HG02981 (cell line): Measurements from ENCODE around the gene PRMT2.

Source experiments
- ATAC-seq: cut with Tn5 transposase; IDR thresholded peaks from one replicate; pipeline ENCODE4 v1.9.1; 2021; ENCODE audit warnings: mild to moderate bottlenecking, moderate library complexity; ENCODE audit not compliant: unreplicated experiment

The PRMT2 gene

GRCh38 chr21:46641656-46642055, 6.2 kb downstream of the PRMT2 start:
- ATAC-seq: no peak

- ATAC-seq: no peak
Observed at GRCh38 chr21:46643379-46644177, 8.1 kb downstream of the PRMT2 start.

- ATAC-seq: no peak
Observed at GRCh38 chr21:46645840-46646239, 10.4 kb downstream of the PRMT2 start.

- ATAC-seq: no peak
Observed at GRCh38 chr21:46646541-46647154, 11.2 kb downstream of the PRMT2 start.

GRCh38 chr21:46648539-46648938, 13.1 kb downstream of the PRMT2 start:
- ATAC-seq: no peak

- ATAC-seq: no peak
Observed at GRCh38 chr21:46649356-46649755, 13.9 kb downstream of the PRMT2 start.

- no peak for ATAC-seq
Observed at GRCh38 chr21:46650476-46651098, 15.1 kb downstream of the PRMT2 start.

GRCh38 chr21:46651121-46651520, 15.6 kb downstream of the PRMT2 start:
- no peak for ATAC-seq

GRCh38 chr21:46655230-46655629, 19.8 kb downstream of the PRMT2 start:
- no peak for ATAC-seq

- ATAC-seq: no peak
Observed at GRCh38 chr21:46656820-46657219, 21.3 kb downstream of the PRMT2 start.

- ATAC-seq: no peak
Observed at GRCh38 chr21:46660505-46660904, 25.0 kb downstream of the PRMT2 start.

- no peak for ATAC-seq
Observed at GRCh38 chr21:46661211-46661625, 25.7 kb downstream of the PRMT2 start.

- ATAC-seq: no peak
Observed at GRCh38 chr21:46661642-46662366, 26.3 kb downstream of the PRMT2 start.

- ATAC-seq: no peak
Observed at GRCh38 chr21:46662367-46662654, 26.8 kb downstream of the PRMT2 start.

GRCh38 chr21:46662765-46663500, 27.5 kb downstream of the PRMT2 start:
- no peak for ATAC-seq

GRCh38 chr21:46663754-46664153, 28.3 kb downstream of the PRMT2 start:
- ATAC-seq: no peak

- no peak for ATAC-seq
Observed at GRCh38 chr21:46664316-46664995, 29.0 kb downstream of the PRMT2 start.

- no peak for ATAC-seq
Observed at GRCh38 chr21:46665566-46665965, 30.1 kb downstream of the PRMT2 start.

- no peak for ATAC-seq
Observed at GRCh38 chr21:46666941-46667740, 31.7 kb downstream of the PRMT2 start.
